Testis (tissue), 3 donors: Measurements from ENCODE around the gene MAMDC2. TPM values are rescaled to one million over a fixed set of nuclear protein-coding genes. Genes with fewer than 3 reads are reported as not detected.

Experiments
- DNase-seq: peaks from one replicate; pipeline ENCODE4 v3.0.0-alpha.2; 2019
- H3K27ac ChIP-seq, 2 donors: fragments of 200-600 bp; sonication (generic); one replicate each; pipeline ENCODE4 v1.5.1; 2019
- H3K27me3 ChIP-seq: fragments of 200-600 bp; sonication (generic); one replicate; pipeline ENCODE4 v1.5.1; 2019
- H3K36me3 ChIP-seq: fragments of 200-600 bp; sonication (generic); one replicate; pipeline ENCODE4 v1.5.1; 2017; ENCODE audit warnings: low read depth; ENCODE audit errors: missing control alignments
- H3K4me1 ChIP-seq: fragments of 200-600 bp; sonication (generic); one replicate; pipeline ENCODE4 v1.5.1; 2019
- H3K4me3 ChIP-seq, 2 donors: fragments of 200-600 bp; sonication (generic); one replicate each; pipeline ENCODE4 v1.5.1; 2017 to 2019
- H3K9me3 ChIP-seq: fragments of 200-600 bp; sonication (generic); one replicate; pipeline ENCODE4 v1.5.1; 2017
- POLR2A ChIP-seq: fragments of 450-650 bp; IDR thresholded peaks from one replicate; pipeline ENCODE4 v1.6.1; 2017; ENCODE audit warnings: antibody characterized with exemption, mild to moderate bottlenecking, moderate library complexity
- WGBS, 2 donors: methylation state at CpG; one replicate each; pipeline ENCODE4 v1.1.5; 2018; 5-methylcytosine and 5-hydroxymethylcytosine counted together
- intact Hi-C: fragments of 100-400 bp; cut with DNase I; formaldehyde crosslinking; loops from one replicate; pipeline ENCODE4 v1.15.1; 2023; ENCODE audit warnings: low total_unique reads
- polyA plus RNA-seq: library from polyadenylated mRNA; stranded (reverse); fragments of 350-450 nt; fragmentation: Illumina TruSeq; extraction: RNeasy Lipid Tissue Mini Kit (QIAGEN cat#74804); gene quantifications from one replicate; pipeline ENCODE4 v1.2.3, GENCODE V29; 2014; ENCODE audit warnings: low read depth, low replicate concordance; ENCODE audit not compliant: insufficient read depth
- small RNA-seq, 2 donors: library from RNA; depleted of rRNA; stranded (forward); fragments of <200 nt; gene quantifications; one replicate each; pipeline ENCODE3, GENCODE V24; 2016
- total RNA-seq, 2 donors: library from RNA; depleted of rRNA; stranded (reverse); fragments of >200 nt; gene quantifications; one replicate each; pipeline ENCODE4 v1.2.3, GENCODE V29; 2016
- TF ChIP-seq, protein P1 (sequence below), 3 experiments: fragments of 450-650 bp in 2 of 3; fragments of 200-600 bp in 1 of 3; sonication (generic) in 1 of 3; IDR thresholded peaks; one replicate each; pipeline ENCODE4 v1.5.1; 2016 to 2019; ENCODE audit warnings: antibody characterized with exemption in 3 of 3, mild to moderate bottlenecking in 2 of 3, moderate library complexity in 1 of 3

Gene MAMDC2
- total and polyA plus RNA-seq, 3 donors from 2014 or later = 13.7 to 28.3 (median 15.1) TPM

- intact Hi-C loops = no loop called here
- Histone ChIP-seq H3K27me3 (no peaks in the 10 kb centered on the region), H3K9me3 (no peaks in the 10 kb centered on the region), H3K27ac (no peak overlapping the region), H3K4me3 (peak overlapping the region in 1 of 2 donors; percentile 99), H3K4me1 (peaks cover 36% of the 10 kb centered on the region), H3K36me3 (no peaks in the 10 kb centered on the region)
- TF ChIP-seq POLR2A = no peak
- TF ChIP-seq, protein P1, sequence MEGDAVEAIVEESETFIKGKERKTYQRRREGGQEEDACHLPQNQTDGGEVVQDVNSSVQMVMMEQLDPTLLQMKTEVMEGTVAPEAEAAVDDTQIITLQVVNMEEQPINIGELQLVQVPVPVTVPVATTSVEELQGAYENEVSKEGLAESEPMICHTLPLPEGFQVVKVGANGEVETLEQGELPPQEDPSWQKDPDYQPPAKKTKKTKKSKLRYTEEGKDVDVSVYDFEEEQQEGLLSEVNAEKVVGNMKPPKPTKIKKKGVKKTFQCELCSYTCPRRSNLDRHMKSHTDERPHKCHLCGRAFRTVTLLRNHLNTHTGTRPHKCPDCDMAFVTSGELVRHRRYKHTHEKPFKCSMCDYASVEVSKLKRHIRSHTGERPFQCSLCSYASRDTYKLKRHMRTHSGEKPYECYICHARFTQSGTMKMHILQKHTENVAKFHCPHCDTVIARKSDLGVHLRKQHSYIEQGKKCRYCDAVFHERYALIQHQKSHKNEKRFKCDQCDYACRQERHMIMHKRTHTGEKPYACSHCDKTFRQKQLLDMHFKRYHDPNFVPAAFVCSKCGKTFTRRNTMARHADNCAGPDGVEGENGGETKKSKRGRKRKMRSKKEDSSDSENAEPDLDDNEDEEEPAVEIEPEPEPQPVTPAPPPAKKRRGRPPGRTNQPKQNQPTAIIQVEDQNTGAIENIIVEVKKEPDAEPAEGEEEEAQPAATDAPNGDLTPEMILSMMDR (IDR thresholded peaks at IDR 0.05) = no peak
- DNase-seq = no peak
- WGBS, 2 donors = 47 to 66% methylated on average over 4 of the region's 4 CpGs
Measured at GRCh38 chr9:70261131-70261870, 217.7 kb downstream of the MAMDC2 start.

- WGBS, 2 donors = 89 to 98% methylated on average over 2 of the region's 2 CpGs
- Histone ChIP-seq H3K27me3 (no peaks in the 10 kb centered on the region), H3K4me1 (peaks cover 25% of the 10 kb centered on the region), H3K9me3 (no peaks in the 10 kb centered on the region), H3K36me3 (no peaks in the 10 kb centered on the region), H3K4me3 (no peak overlapping the region), H3K27ac (no peak overlapping the region)
- no peak for TF ChIP-seq POLR2A
- TF ChIP-seq, protein P1 (IDR thresholded peaks at IDR 0.05) = no peak
- intact Hi-C loops = no loop called here
- no peak for DNase-seq
Measured at GRCh38 chr9:70262366-70262765, 218.7 kb downstream of the MAMDC2 start.

GRCh38 chr9:70262948-70263347 lies 219.3 kb downstream of the MAMDC2 start:
- Histone ChIP-seq H3K36me3 (no peaks in the 10 kb centered on the region), H3K9me3 (no peaks in the 10 kb centered on the region), H3K27ac (no peak overlapping the region), H3K4me3 (no peak overlapping the region), H3K4me1 (peaks cover 19% of the 10 kb centered on the region), H3K27me3 (no peaks in the 10 kb centered on the region)
- intact Hi-C loops = no loop called here
- 82 to 86% methylated on average over 6 of the region's 6 CpGs for WGBS, 2 donors
- TF ChIP-seq, protein P1 (IDR thresholded peaks at IDR 0.05) = no peak
- TF ChIP-seq POLR2A = no peak
- no peak for DNase-seq

DNA sequence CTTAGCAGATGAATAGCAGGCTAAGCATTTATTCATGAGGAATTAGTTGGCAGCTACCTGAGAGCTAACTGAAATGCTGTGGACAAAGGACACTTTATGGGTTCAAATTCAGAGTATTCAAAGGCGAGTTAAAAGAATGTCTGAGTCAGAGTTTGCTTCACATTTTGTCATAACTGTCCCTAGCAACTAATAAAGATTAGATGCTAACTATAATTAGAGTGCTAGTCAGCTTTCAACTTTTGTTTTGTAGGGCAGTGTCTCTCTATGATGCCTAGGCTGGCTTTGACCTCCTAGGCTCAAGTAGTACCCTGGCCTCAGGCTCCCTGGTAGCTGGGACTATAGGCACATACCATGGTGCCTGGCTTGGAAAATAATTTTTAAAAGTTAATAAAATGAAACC lies 219.8 kb downstream of the MAMDC2 start:
- H3K4me1 ChIP-seq = peaks cover 18% of the 10 kb centered on the region
- H3K27me3 ChIP-seq = no peaks in the 10 kb centered on the region
- H3K36me3 ChIP-seq = no peaks in the 10 kb centered on the region
- no peak for TF ChIP-seq POLR2A
- TF ChIP-seq, protein P1 (IDR thresholded peaks at IDR 0.05) = no peak
- WGBS, 2 donors = 75 to 76% methylated on average over 1 of the region's 1 CpG
- H3K9me3 ChIP-seq = no peaks in the 10 kb centered on the region
- H3K27ac ChIP-seq = no peak overlapping the region
- no peak overlapping the region for H3K4me3 ChIP-seq
- intact Hi-C loops = no loop called here
- no peak for DNase-seq

Small RNA genes within 50 kb of the gene (small RNA-seq; reads per million reads assigned to genes)
- 1.2 to 2.3 reads per million in 2 donors for gene RNU2-5P

Other genes with a start within 250 kb of the MAMDC2 start
- gene CFAP95, start 223.0 kb upstream of the MAMDC2 start, total RNA-seq = 10 to 100 TPM in 1 of 2 donors, 1 to 10 TPM in 1; 4.7 to 10.3 TPM
- gene CFAP95, start 223.0 kb upstream of the MAMDC2 start, polyA plus RNA-seq = 41.1 TPM
- 10 to 100 TPM; 39.0 to 42.6 TPM for gene SMC5, start 215.1 kb downstream of the MAMDC2 start, total RNA-seq
- gene SMC5, start 215.1 kb downstream of the MAMDC2 start, polyA plus RNA-seq = 11.9 TPM